K562 (cell line): ENCODE data around the gene EVI5L. TPM values are rescaled to one million over a fixed set of nuclear protein-coding genes. Genes with fewer than 3 reads are reported as not detected.
A peak's percentile ranks its signal among the peaks of the same experiment; 100 is the strongest.

Source experiments
- ATAC-seq: fragments of 200-7000 bp; cut with Tn5 transposase; 3 replicates; pipeline ENCODE4 v1.9.1; 2020; ENCODE audit warnings: moderate library complexity
- BruUV-seq: library from RNA; stranded (reverse); fragments of 400-500 nt; replicated peaks from 2 replicates; lab custom pipeline; 2021; lab: Mats Ljungman, UMichigan
- CTCF ChIA-PET: fragments of 300-600 bp; formaldehyde crosslinking; extraction: SDS; loops from one replicate; lab custom pipeline; 2021; ENCODE audit warnings: low intra/inter-chr PET ratio; lab: Yijun Ruan, JAX
- POLR2A ChIA-PET: fragments of 300-600, 350-650 bp; sonication (Branson Sonifier 250); formaldehyde crosslinking; extraction: SDS; loops from one replicate; lab custom pipeline; 2021; ENCODE audit warnings: antibody characterized with exemption, inconsistent platforms; lab: Yijun Ruan, JAX
- DNase-seq, 4 experiments: peaks; one replicate each; pipeline versions ENCODE4 v3.0.0 to v3.0.0-alpha.2; 2011 to 2018; ENCODE audit warnings: low spot score in 3 of 4, mixed read lengths in 3 of 4; ENCODE audit errors: extremely low read depth in 1 of 4
- FAIRE-seq: peaks from 2 replicates; lab custom pipeline; 2011; peaks lifted over from hg19 to GRCh38; lab: Jason Lieb, UNC
- H2AFZ ChIP-seq: 2 replicates; pipeline ENCODE4 v1.6.0; 2011; ENCODE audit warnings: low read depth, low read length, control low read depth, inconsistent platforms
- H3K27ac ChIP-seq: fragments of 200-600 bp; 3 replicates; pipeline ENCODE4 v1.8.0; 2011; ENCODE audit warnings: low read depth, mild to moderate bottlenecking, control low read depth, inconsistent platforms, low read length, moderate library complexity, mixed read lengths; ENCODE audit errors: extremely low read depth
- H3K27me3 ChIP-seq, 2 experiments: fragments of 300-600 bp in 1 of 2; 2 replicates in 1 of 2; 3 replicates in 1 of 2; pipeline versions ENCODE4 v1.6.0 to v1.8.0; 2011; ENCODE audit warnings: inconsistent platforms in 2 of 2, low read length in 2 of 2, mild to moderate bottlenecking in 1 of 2, mixed read lengths in 1 of 2, moderate library complexity in 1 of 2; ENCODE audit not compliant: control insufficient read depth in 2 of 2, insufficient read depth in 2 of 2
- H3K36me3 ChIP-seq: fragments of 300-600 bp; 3 replicates; pipeline ENCODE4 v1.8.0; 2011; ENCODE audit warnings: mild to moderate bottlenecking, low read length, inconsistent platforms; ENCODE audit not compliant: control insufficient read depth, insufficient read depth
- H3K4me1 ChIP-seq, 2 experiments: fragments of 200-600 bp in 1 of 2; replicated peaks in 1 of 2; 2 replicates in 1 of 2; 3 replicates in 1 of 2; pipeline versions ENCODE4 v1.5.1 to v1.8.0; 2011; ENCODE audit warnings: inconsistent platforms in 2 of 2, low read length in 2 of 2, mild to moderate bottlenecking in 1 of 2, mixed read lengths in 1 of 2, moderate library complexity in 1 of 2; ENCODE audit not compliant: control insufficient read depth in 2 of 2, insufficient read depth in 2 of 2
- H3K4me2 ChIP-seq: 2 replicates; pipeline ENCODE4 v1.6.1; 2011; ENCODE audit warnings: low read length, control low read depth, inconsistent platforms, mixed read lengths; ENCODE audit not compliant: insufficient read depth
- H3K4me3 ChIP-seq: fragments of 200-600 bp; sonication (generic), shearing (Covaris generic); 2 replicates; pipeline ENCODE4 v1.5.1; 2016; ENCODE audit warnings: control low read depth, inconsistent platforms
- H3K79me2 ChIP-seq: fragments of 200-600 bp; 3 replicates; pipeline ENCODE4 v1.8.0; 2011; ENCODE audit warnings: low read length, inconsistent platforms; ENCODE audit not compliant: control insufficient read depth, insufficient read depth
- H3K9ac ChIP-seq, 2 experiments: 2 replicates each; pipeline versions ENCODE4 v1.6.0 to v1.6.1; 2011; ENCODE audit warnings: low read depth in 2 of 2, low read length in 2 of 2, control low read depth in 1 of 2, inconsistent platforms in 1 of 2, mild to moderate bottlenecking in 1 of 2, mixed read lengths in 1 of 2; ENCODE audit not compliant: insufficient read depth in 1 of 2
- H3K9me1 ChIP-seq: one replicate; pipeline ENCODE4 v1.6.0; 2011; ENCODE audit warnings: inconsistent platforms, mild to moderate bottlenecking, low read length, moderate library complexity; ENCODE audit not compliant: control insufficient read depth, insufficient read depth
- H3K9me3 ChIP-seq: replicated peaks from 2 replicates; pipeline ENCODE4 v1.5.1; 2011; ENCODE audit warnings: low read depth, low read length, inconsistent platforms; ENCODE audit not compliant: control insufficient read depth, insufficient read depth
- H4K20me1 ChIP-seq: replicated peaks from 2 replicates; pipeline ENCODE4 v1.6.1; 2011; ENCODE audit warnings: low read length, inconsistent platforms, mixed read lengths; ENCODE audit not compliant: control insufficient read depth, insufficient read depth
- ATF1 ChIP-seq, 2 experiments: fragments of 450-650 bp in 1 of 2; IDR thresholded peaks; 2 replicates each; pipeline ENCODE4 v1.6.1; 2016; ENCODE audit warnings: missing compliant biosample characterization in 1 of 2, missing genetic modification characterization in 1 of 2
- ATF7 ChIP-seq: fragments of 450-650 bp; IDR thresholded peaks from 2 replicates; pipeline ENCODE4 v1.7.1; 2014; ENCODE audit warnings: mild to moderate bottlenecking, moderate library complexity
- BCOR ChIP-seq: fragments of 450-650 bp; IDR thresholded peaks from 2 replicates; pipeline ENCODE4 v1.6.1; 2016
- HDAC2 ChIP-seq: fragments of 450-650 bp; IDR thresholded peaks from 2 replicates; pipeline ENCODE4 v1.6.1; 2016; ENCODE audit warnings: mild to moderate bottlenecking
- HOXB6 ChIP-seq: fragments of 250-450 bp; sonication (Bioruptor Pico); IDR thresholded peaks from 2 replicates; pipeline ENCODE4 v1.5.1; 2022; ENCODE audit warnings: mild to moderate bottlenecking, borderline replicate concordance
- PTBP1 ChIP-seq: fragments of 200-400 bp; formaldehyde crosslinking; IDR thresholded peaks from 2 replicates; pipeline ENCODE4 v1.6.1; 2017; ENCODE audit warnings: low read depth, low read length
- RCOR1 ChIP-seq, 2 experiments: IDR thresholded peaks; 2 replicates each; pipeline ENCODE4 v1.6.1; 2012; ENCODE audit warnings: low read depth in 2 of 2, low read length in 2 of 2, borderline replicate concordance in 1 of 2, improper control_type of control experiment in 1 of 2
- SMARCA5 ChIP-seq: fragments of 450-650 bp; IDR thresholded peaks from 2 replicates; pipeline ENCODE4 v1.6.1; 2016
- ZFP36 ChIP-seq: fragments of 150-350 bp; IDR thresholded peaks from 2 replicates; pipeline ENCODE4 v1.6.1; 2018; ENCODE audit warnings: low read length, low read depth; ENCODE audit not compliant: partially characterized antibody
- ZNF140 ChIP-seq: fragments of 250-450 bp; sonication (Bioruptor Pico); IDR thresholded peaks from 2 replicates; pipeline ENCODE4 v1.8.0; 2021; ENCODE audit warnings: moderate library complexity, mild to moderate bottlenecking, inconsistent platforms
- ZNF436 ChIP-seq: fragments of 250-450, 450-650 bp; sonication (Bioruptor Pico); formaldehyde crosslinking; IDR thresholded peaks from 2 replicates; pipeline ENCODE4 v1.7.0; 2020; ENCODE audit warnings: mild to moderate bottlenecking
- ZNF589 ChIP-seq: fragments of 200-800 bp; sonication (Bioruptor generic); IDR thresholded peaks from 2 replicates; pipeline ENCODE4 v1.6.1; 2016; ENCODE audit warnings: low read depth, missing genetic modification characterization, missing compliant biosample characterization
- WGBS: fragments of 100-300 bp; shearing (Covaris generic); methylation state at CpG from one replicate; pipeline ENCODE4 v1.1.6; 2016; ENCODE audit warnings: low coverage, mixed read lengths; ENCODE audit not compliant: insufficient coverage; ENCODE audit errors: missing lambda C conversion rate; 5-methylcytosine and 5-hydroxymethylcytosine counted together
- in situ Hi-C: fragments of 300-500 bp; cut with MboI; formaldehyde crosslinking; loops from 4 replicates; pipeline ENCODE4 v1.15.0; 2018; ENCODE audit warnings: inconsistent platforms, mixed read lengths
- intact Hi-C: fragments of 100-400 bp; cut with micrococcal nuclease; formaldehyde crosslinking; loops from 2 replicates; pipeline ENCODE4 v1.14.2; 2022
- polyA plus RNA-seq, 8 experiments: library from polyadenylated mRNA; depleted of rRNA in 4 of 8; stranded (reverse) in 5 of 8; unstranded in 3 of 8; fragments of >200 nt; fragmentation: Nextera tagmentation in 2 of 8; fragmentation: Illumina TruSeq in 1 of 8; extraction: Ambion mirVana in 2 of 8; extraction: Trizol in 1 of 8; gene quantifications; 2 replicates each; pipeline versions ENCODE4 v1.2.1 to v1.2.3, GENCODE V29; 2011 to 2014; ENCODE audit warnings: inconsistent platforms in 1 of 8, missing spikeins in 1 of 8
- total RNA-seq, 7 experiments: library from RNA; depleted of rRNA in 6 of 7; stranded (reverse); fragments of >200 nt in 6 of 7; fragmentation: Illumina TruSeq in 2 of 7; extraction: Trizol in 2 of 7; gene quantifications; 2 replicates each; pipeline versions ENCODE4 v1.2.1 to v1.2.3, GENCODE V29; 2011 to 2021; ENCODE audit warnings: low replicate concordance in 1 of 7
- TF ChIP-seq, protein P1 (sequence below): IDR thresholded peaks from 3 replicates; pipeline ENCODE4 v1.6.1; 2011; ENCODE audit warnings: borderline replicate concordance, mild to moderate bottlenecking, moderate library complexity; ENCODE audit not compliant: insufficient read length; ENCODE audit errors: extremely low read depth
- TF ChIP-seq, protein P2 (sequence below), 3 experiments: IDR thresholded peaks in 2 of 3; conservative IDR thresholded peaks in 1 of 3; 2 replicates each; pipeline ENCODE4 v1.5.1; 2011 to 2012; ENCODE audit warnings: low read length in 3 of 3, mild to moderate bottlenecking in 3 of 3, control low read depth in 2 of 3, improper control_type of control experiment in 1 of 3, inconsistent platforms in 1 of 3, low read depth in 1 of 3, mixed read lengths in 1 of 3, moderate library complexity in 1 of 3; ENCODE audit not compliant: insufficient read depth in 2 of 3
- TF ChIP-seq, protein P3 (sequence below): sonication (generic); formaldehyde crosslinking; IDR thresholded peaks from 2 replicates; pipeline ENCODE4 v1.8.1; 2023; ENCODE audit warnings: mild to moderate bottlenecking, missing genetic modification reagents

The EVI5L gene
- total and polyA plus RNA-seq, 9 of the 15 experiments (the other 6 are each of a cell fraction or from before 2014, with no cell fraction given) = 0.69 to 1.8 (median 1.2) TPM; not detected in 2

DNA sequence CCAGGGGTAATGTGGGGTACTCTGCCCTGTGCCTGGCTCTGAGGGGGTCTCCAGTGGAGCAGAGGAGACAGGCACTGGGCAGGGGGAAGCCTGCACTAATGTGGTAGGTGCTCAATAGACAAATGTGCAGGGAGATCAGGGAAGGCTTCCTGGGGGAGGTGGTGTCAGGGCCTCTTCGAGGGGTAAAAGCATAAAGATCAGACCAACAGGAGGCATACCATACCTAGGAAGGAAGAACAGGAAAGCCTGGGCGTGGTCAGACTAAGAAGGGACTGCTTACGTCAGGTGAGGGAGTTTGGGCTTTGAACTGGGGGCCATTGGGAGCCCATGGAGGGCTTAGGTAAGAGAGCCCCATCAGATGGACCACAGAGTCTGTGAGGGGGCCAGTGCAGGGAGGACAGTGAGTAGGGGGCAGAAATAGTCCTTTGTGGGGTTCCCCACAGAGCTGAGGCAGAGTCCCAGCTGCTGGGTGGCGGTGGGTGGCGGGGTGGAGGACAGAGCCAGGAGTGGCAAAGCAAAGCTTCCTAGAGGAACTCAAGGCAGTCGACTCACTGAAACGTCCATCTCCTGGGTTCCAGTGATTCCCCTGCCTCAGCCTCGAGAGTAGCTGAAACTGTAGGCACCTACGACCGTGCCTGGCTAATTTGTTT, 35.4 kb downstream of the EVI5L start:
- H3K9ac ChIP-seq = peak overlapping the region in 1 of 2 experiments; percentile 60; a peak in 1 of 4 replicates
- 37% methylated on average over 10 of the region's 10 CpGs for WGBS
- TF ChIP-seq ATF1 (CRISPR knock-in tag; IDR thresholded peaks at IDR 0.05) (no peak), ATF1 (tag; IDR thresholded peaks at IDR 0.05) (0 out of 2 replicates have a peak, but pooled peaks have one; percentile 10), ATF7 (0 out of 2 replicates have a peak, but pooled peaks have one; percentile 13), ZFP36 (peak; percentile 99), ZNF589 (CRISPR knock-in tag) (no peak), ZNF436 (CRISPR knock-in tag) (peak; percentile 81), ZNF140 (CRISPR knock-in tag) (no peak), RCOR1 (IDR thresholded peaks at IDR 0.05; ENCODE audit: borderline replicate concordance in 1 of 2, low read depth in 2 of 2, low read length in 2 of 2) (0 out of 4 replicates have a peak, but pooled peaks of 1 of the 2 experiments have one; percentile 32), PTBP1 (0 out of 2 replicates have a peak, but pooled peaks have one; percentile 45), SMARCA5 (peak; percentile 89), BCOR (peak; percentile 91), HDAC2 (peak; percentile 51; the same call in 1 of the 2 replicates), HOXB6 (CRISPR knock-in tag) (no peak)
- TF ChIP-seq, protein P1, sequence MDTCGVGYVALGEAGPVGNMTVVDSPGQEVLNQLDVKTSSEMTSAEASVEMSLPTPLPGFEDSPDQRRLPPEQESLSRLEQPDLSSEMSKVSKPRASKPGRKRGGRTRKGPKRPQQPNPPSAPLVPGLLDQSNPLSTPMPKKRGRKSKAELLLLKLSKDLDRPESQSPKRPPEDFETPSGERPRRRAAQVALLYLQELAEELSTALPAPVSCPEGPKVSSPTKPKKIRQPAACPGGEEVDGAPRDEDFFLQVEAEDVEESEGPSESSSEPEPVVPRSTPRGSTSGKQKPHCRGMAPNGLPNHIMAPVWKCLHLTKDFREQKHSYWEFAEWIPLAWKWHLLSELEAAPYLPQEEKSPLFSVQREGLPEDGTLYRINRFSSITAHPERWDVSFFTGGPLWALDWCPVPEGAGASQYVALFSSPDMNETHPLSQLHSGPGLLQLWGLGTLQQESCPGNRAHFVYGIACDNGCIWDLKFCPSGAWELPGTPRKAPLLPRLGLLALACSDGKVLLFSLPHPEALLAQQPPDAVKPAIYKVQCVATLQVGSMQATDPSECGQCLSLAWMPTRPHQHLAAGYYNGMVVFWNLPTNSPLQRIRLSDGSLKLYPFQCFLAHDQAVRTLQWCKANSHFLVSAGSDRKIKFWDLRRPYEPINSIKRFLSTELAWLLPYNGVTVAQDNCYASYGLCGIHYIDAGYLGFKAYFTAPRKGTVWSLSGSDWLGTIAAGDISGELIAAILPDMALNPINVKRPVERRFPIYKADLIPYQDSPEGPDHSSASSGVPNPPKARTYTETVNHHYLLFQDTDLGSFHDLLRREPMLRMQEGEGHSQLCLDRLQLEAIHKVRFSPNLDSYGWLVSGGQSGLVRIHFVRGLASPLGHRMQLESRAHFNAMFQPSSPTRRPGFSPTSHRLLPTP = peak; percentile 27
- TF ChIP-seq, protein P2, sequence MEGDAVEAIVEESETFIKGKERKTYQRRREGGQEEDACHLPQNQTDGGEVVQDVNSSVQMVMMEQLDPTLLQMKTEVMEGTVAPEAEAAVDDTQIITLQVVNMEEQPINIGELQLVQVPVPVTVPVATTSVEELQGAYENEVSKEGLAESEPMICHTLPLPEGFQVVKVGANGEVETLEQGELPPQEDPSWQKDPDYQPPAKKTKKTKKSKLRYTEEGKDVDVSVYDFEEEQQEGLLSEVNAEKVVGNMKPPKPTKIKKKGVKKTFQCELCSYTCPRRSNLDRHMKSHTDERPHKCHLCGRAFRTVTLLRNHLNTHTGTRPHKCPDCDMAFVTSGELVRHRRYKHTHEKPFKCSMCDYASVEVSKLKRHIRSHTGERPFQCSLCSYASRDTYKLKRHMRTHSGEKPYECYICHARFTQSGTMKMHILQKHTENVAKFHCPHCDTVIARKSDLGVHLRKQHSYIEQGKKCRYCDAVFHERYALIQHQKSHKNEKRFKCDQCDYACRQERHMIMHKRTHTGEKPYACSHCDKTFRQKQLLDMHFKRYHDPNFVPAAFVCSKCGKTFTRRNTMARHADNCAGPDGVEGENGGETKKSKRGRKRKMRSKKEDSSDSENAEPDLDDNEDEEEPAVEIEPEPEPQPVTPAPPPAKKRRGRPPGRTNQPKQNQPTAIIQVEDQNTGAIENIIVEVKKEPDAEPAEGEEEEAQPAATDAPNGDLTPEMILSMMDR (IDR thresholded peaks at IDR 0.05 in 2 of 3, conservative IDR thresholded peaks at IDR 0.05 in 1 of 3; ENCODE audit: insufficient read depth in 2 of 3, low read depth in 1 of 3, low read length in 3 of 3) = peak in 1 of 3 experiments; percentile 19; a peak in 1 of 6 replicates
- TF ChIP-seq, protein P3, sequence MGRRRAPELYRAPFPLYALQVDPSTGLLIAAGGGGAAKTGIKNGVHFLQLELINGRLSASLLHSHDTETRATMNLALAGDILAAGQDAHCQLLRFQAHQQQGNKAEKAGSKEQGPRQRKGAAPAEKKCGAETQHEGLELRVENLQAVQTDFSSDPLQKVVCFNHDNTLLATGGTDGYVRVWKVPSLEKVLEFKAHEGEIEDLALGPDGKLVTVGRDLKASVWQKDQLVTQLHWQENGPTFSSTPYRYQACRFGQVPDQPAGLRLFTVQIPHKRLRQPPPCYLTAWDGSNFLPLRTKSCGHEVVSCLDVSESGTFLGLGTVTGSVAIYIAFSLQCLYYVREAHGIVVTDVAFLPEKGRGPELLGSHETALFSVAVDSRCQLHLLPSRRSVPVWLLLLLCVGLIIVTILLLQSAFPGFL = no peak

More for the DNA sequence above, 35.4 kb downstream of the EVI5L start:
- intact Hi-C loops = no loop called here
- no peaks in the 10 kb centered on the region for H3K27me3 ChIP-seq
- peaks cover 10 to 82% of the 10 kb centered on the region in 2 experiments; a peak in 4 of 5 replicates for H3K4me1 ChIP-seq
- no peak overlapping the region for H3K4me3 ChIP-seq
- FAIRE-seq = peak; percentile 46
- no peaks in the 10 kb centered on the region for H3K9me3 ChIP-seq
- no peak for ATAC-seq
- H3K27ac ChIP-seq = no peak overlapping the region
- no peaks in the 10 kb centered on the region for H3K36me3 ChIP-seq
- ChIA-PET POLR2A (interaction anchor here (0.6 to 1.7 kb wide), 2 partner anchors 26 to 1058 kb away, joined by 3 to 4 read pairs; no protein-coding TSS in a partner anchor), CTCF (interaction anchor here (0.9 kb wide), 1 partner anchor 60 kb away, joined by 3 read pairs; no protein-coding TSS in a partner anchor)
- H3K79me2 ChIP-seq = no peaks in the 10 kb centered on the region
- no peaks in the 10 kb centered on the region for H4K20me1 ChIP-seq
- H2AFZ ChIP-seq = no peak overlapping the region
- no TSS peak for BruUV-seq
- H3K4me2 ChIP-seq = no peak overlapping the region; the same call in 1 of the 2 replicates
- in situ Hi-C loops = no loop called here
- no peaks in the 10 kb centered on the region for H3K9me1 ChIP-seq
- DNase-seq = peak in 1 of 4 experiments; percentile 5
